ENCODE results near the gene ZNF783. TPM values are rescaled to one million over a fixed set of nuclear protein-coding genes. Genes with fewer than 3 reads are reported as not detected.

The ZNF783 gene
- total RNA-seq, 1 experiment from 2014 or later = 9.9 TPM

GRCh38 chr7:149216402-149216801 is 45.6 kb upstream of the ZNF783 start:
- Mint-ChIP-seq H3K27me3 (ENCODE audit: low read depth) (no peaks in the 10 kb centered on the region), H3K9me3 (no peaks in the 10 kb centered on the region), H3K4me3 (no peak overlapping the region), H3K36me3 (peaks cover 81% of the 10 kb centered on the region), H3K4me1 (peaks cover 13% of the 10 kb centered on the region), H3K27ac (no peak overlapping the region)
- ChIA-PET CTCF (no interaction called here), POLR2A (no interaction called here)
- ATAC-seq (no peak), DNase-seq (ENCODE audit: low spot score) (no peak)
- no peak for TF ChIP-seq GABPB1 (CRISPR knock-in tag; IDR thresholded peaks at IDR 0.05)
- TF ChIP-seq, protein P1, sequence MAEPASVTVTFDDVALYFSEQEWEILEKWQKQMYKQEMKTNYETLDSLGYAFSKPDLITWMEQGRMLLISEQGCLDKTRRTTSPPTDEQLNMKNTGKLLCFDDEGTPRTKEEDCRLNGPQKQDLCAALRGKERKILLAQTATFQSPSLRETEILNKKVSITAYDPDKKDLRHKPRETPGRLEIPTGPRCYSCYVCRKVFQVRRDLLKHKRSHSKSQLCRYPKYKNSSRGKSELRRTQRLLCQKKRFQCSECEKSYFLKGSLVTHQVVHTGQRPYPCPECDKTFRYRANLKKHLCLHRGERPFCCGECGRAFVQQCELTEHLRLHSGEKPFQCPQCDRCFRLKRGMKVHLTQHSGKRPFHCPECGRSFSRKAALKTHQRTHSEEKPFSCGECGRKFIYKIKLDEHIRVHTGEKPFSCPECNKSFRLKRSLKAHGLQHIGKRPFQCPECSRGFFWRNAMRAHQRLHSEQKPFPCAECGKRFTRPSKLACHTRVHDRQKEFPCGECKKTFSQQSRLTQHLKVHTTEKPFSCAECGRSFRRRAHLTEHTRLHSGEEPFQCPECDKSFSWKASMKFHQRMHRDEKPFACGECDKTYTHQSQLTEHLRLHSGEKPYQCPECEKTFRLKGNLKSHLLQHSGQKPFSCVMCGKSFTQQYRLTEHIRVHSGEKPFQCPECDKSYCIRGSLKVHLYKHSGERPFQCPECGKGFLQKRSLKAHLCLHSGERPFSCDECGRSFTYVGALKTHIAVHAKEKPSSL (CRISPR knock-in tag; conservative IDR thresholded peaks at IDR 0.05) = no peak
- no peak for TF ChIP-seq JUN (CRISPR knock-in tag; IDR thresholded peaks at IDR 0.05)
- TF ChIP-seq USF2 (CRISPR knock-in tag; IDR thresholded peaks at IDR 0.05) = no peak
- TF ChIP-seq USF1 (CRISPR knock-in tag; IDR thresholded peaks at IDR 0.05) = no peak
- TF ChIP-seq, protein P2, sequence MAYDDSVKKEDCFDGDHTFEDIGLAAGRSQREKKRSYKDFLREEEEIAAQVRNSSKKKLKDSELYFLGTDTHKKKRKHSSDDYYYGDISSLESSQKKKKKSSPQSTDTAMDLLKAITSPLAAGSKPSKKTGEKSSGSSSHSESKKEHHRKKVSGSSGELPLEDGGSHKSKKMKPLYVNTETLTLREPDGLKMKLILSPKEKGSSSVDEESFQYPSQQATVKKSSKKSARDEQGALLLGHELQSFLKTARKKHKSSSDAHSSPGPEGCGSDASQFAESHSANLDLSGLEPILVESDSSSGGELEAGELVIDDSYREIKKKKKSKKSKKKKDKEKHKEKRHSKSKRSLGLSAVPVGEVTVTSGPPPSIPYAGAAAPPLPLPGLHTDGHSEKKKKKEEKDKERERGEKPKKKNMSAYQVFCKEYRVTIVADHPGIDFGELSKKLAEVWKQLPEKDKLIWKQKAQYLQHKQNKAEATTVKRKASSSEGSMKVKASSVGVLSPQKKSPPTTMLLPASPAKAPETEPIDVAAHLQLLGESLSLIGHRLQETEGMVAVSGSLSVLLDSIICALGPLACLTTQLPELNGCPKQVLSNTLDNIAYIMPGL (CRISPR knock-in tag; IDR thresholded peaks at IDR 0.05) = no peak
- TF ChIP-seq, protein P3, sequence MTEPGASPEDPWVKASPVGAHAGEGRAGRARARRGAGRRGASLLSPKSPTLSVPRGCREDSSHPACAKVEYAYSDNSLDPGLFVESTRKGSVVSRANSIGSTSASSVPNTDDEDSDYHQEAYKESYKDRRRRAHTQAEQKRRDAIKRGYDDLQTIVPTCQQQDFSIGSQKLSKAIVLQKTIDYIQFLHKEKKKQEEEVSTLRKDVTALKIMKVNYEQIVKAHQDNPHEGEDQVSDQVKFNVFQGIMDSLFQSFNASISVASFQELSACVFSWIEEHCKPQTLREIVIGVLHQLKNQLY (CRISPR knock-in tag; IDR thresholded peaks at IDR 0.05) = no peak
- TF ChIP-seq ZMAT4 (CRISPR knock-in tag; IDR thresholded peaks at IDR 0.05) = no peak
- TF ChIP-seq ZSCAN18 (CRISPR knock-in tag; IDR thresholded peaks at IDR 0.05) = no peak
- TF ChIP-seq NR3C1 (CRISPR knock-in tag; conservative IDR thresholded peaks at IDR 0.05; ENCODE audit: low read depth) = no peak
- no peak for TF ChIP-seq RORB (CRISPR knock-in tag; IDR thresholded peaks at IDR 0.05)
- no peak for TF ChIP-seq E2F4 (CRISPR knock-in tag; IDR thresholded peaks at IDR 0.05; ENCODE audit: borderline replicate concordance, low read depth)
- no peak for TF ChIP-seq NR1H2 (CRISPR knock-in tag; IDR thresholded peaks at IDR 0.05)

DNA sequence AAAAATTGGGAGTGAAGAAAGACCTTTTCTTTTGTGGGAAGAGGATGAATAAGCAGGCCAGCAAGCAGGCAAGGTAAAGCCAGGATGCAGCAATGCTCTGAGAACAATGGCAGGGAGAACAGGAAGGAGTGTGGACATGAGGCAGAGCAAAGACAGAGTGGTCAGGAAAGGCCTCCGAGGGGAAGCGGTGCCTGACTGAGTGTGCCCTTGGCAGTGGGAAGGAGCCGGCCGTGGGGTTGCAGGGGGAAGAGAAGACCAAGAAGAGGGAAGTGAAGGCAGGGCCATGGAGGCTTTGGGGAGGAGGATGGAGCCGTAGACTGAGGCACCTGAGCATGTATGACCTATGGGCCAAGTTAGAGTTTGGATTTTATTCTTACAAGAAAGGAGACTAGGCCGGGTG is 44.4 kb upstream of the ZNF783 start:
- peaks cover 81% of the 10 kb centered on the region for H3K36me3 Mint-ChIP-seq
- H3K4me1 Mint-ChIP-seq = peaks cover 13% of the 10 kb centered on the region
- TF ChIP-seq ESRRA (CRISPR knock-in tag; IDR thresholded peaks at IDR 0.05; ENCODE audit: borderline replicate concordance) (no peak), MYBL2 (CRISPR knock-in tag; IDR thresholded peaks at IDR 0.05) (no peak), ZNF263 (CRISPR knock-in tag; IDR thresholded peaks at IDR 0.05; ENCODE audit: low read depth) (no peak), NFATC4 (CRISPR knock-in tag; IDR thresholded peaks at IDR 0.05) (no peak), SP1 (CRISPR knock-in tag; conservative IDR thresholded peaks at IDR 0.05) (no peak), NR2C2 (CRISPR knock-in tag; IDR thresholded peaks at IDR 0.05) (no peak), TEAD4 (CRISPR knock-in tag; IDR thresholded peaks at IDR 0.05) (no peak), ZNF671 (CRISPR knock-in tag; IDR thresholded peaks at IDR 0.05) (no peak)
- TF ChIP-seq, protein P2 (CRISPR knock-in tag; IDR thresholded peaks at IDR 0.05) = no peak
- TF ChIP-seq, protein P4, sequence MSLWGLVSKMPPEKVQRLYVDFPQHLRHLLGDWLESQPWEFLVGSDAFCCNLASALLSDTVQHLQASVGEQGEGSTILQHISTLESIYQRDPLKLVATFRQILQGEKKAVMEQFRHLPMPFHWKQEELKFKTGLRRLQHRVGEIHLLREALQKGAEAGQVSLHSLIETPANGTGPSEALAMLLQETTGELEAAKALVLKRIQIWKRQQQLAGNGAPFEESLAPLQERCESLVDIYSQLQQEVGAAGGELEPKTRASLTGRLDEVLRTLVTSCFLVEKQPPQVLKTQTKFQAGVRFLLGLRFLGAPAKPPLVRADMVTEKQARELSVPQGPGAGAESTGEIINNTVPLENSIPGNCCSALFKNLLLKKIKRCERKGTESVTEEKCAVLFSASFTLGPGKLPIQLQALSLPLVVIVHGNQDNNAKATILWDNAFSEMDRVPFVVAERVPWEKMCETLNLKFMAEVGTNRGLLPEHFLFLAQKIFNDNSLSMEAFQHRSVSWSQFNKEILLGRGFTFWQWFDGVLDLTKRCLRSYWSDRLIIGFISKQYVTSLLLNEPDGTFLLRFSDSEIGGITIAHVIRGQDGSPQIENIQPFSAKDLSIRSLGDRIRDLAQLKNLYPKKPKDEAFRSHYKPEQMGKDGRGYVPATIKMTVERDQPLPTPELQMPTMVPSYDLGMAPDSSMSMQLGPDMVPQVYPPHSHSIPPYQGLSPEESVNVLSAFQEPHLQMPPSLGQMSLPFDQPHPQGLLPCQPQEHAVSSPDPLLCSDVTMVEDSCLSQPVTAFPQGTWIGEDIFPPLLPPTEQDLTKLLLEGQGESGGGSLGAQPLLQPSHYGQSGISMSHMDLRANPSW (CRISPR knock-in tag; conservative IDR thresholded peaks at IDR 0.05; ENCODE audit: low read depth) = no peak
- H3K27ac Mint-ChIP-seq = no peak overlapping the region; the same call in 1 of the 2 replicates
- no peaks in the 10 kb centered on the region for H3K27me3 Mint-ChIP-seq (ENCODE audit: low read depth)
- DNase-seq (ENCODE audit: low spot score) (no peak), ATAC-seq (no peak)
- ChIA-PET POLR2A (no interaction called here), CTCF (no interaction called here)
- no peak overlapping the region for H3K4me3 Mint-ChIP-seq
- H3K9me3 Mint-ChIP-seq = no peaks in the 10 kb centered on the region
